Thoracic aorta (tissue), 2 donors: ENCODE measurements around the gene MAGI1. TPM values are rescaled to one million over a fixed set of nuclear protein-coding genes. Genes with fewer than 3 reads are reported as not detected.
"Not testable (repeated sequence)": the region's sequence is repeated elsewhere in the genome, so short reads cannot be mapped to it uniquely, and the experiment has no call there.

Experiments
- ATAC-seq: fragments of 150-250 bp; one replicate; pipeline ENCODE4 v1.8.0; 2017; ENCODE audit warnings: low read depth; ENCODE audit not compliant: insufficient number of reproducible peaks, low FRiP score
- DNase-seq: peaks from one replicate; pipeline ENCODE4 v3.0.0-alpha.2; 2020; ENCODE audit warnings: low spot score
- H3K27ac ChIP-seq, 2 donors: fragments of 200-600 bp; sonication (generic); 1 replicate in 1 of 2; 2 replicates in 1 of 2; pipeline ENCODE4 v1.5.1; 2016; ENCODE audit warnings: mild to moderate bottlenecking in 2 of 2, moderate library complexity in 2 of 2
- H3K27me3 ChIP-seq: fragments of 200-600 bp; sonication (generic); replicated peaks from 2 replicates; pipeline ENCODE4 v1.6.0; 2016; ENCODE audit warnings: mild to moderate bottlenecking; ENCODE audit not compliant: insufficient read depth
- H3K36me3 ChIP-seq: fragments of 200-600 bp; sonication (generic); one replicate; pipeline ENCODE4 v1.5.1; 2016
- H3K4me1 ChIP-seq, 2 donors: fragments of 200-600 bp; sonication (generic); 1 replicate in 1 of 2; 2 replicates in 1 of 2; pipeline versions ENCODE4 v1.5.1 to v1.6.0; 2016; ENCODE audit warnings: low read depth in 2 of 2, mild to moderate bottlenecking in 1 of 2; ENCODE audit not compliant: control insufficient read depth in 1 of 2
- H3K4me3 ChIP-seq: fragments of 200-600 bp; sonication (generic); 2 replicates; pipeline ENCODE4 v1.5.1; 2016; ENCODE audit warnings: mild to moderate bottlenecking
- H3K9me3 ChIP-seq: fragments of 200-600 bp; sonication (generic); 2 replicates; pipeline ENCODE4 v1.5.1; 2016
- total RNA-seq, 2 donors: library from RNA; depleted of rRNA; stranded (reverse); fragments of >200 nt; gene quantifications; one replicate each; pipeline versions ENCODE4 v1.1.0 to v1.2.3, GENCODE V29; 2016
- TF ChIP-seq, protein P1 (sequence below): fragments of 200-600 bp; sonication (generic); IDR thresholded peaks from one replicate; pipeline ENCODE4 v1.5.1; 2019; ENCODE audit warnings: antibody characterized with exemption

MAGI1 gene
- total RNA-seq, 2 donors from 2014 or later: 48.2 to 88.5 TPM

DNA sequence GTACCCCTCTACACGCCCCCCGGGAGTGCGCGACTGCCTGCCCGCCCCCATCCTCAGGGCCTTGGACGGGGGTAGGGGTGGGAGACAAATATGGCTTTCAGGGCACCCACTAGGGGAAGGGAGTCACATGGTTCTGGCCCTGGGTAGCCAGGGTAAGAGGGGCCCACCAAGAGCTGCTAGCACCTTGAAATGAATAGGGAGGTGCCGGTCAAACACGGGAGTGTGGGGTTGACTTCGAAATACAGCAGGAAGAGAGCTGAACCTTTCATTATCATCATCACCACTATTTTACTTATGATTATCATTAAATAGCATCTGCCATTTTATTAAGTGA lies 489.1 kb downstream of the MAGI1 start:
- Histone ChIP-seq H3K27ac (peak overlapping the region; percentile 16 to 46), H3K4me1 (peaks cover 0 to 17% of the 10 kb centered on the region in 2 donors), H3K27me3 (no peaks in the 10 kb centered on the region), H3K4me3 (peak overlapping the region; percentile 78), H3K36me3 (no peaks in the 10 kb centered on the region), H3K9me3 (no peaks in the 10 kb centered on the region)
- TF ChIP-seq, protein P1, sequence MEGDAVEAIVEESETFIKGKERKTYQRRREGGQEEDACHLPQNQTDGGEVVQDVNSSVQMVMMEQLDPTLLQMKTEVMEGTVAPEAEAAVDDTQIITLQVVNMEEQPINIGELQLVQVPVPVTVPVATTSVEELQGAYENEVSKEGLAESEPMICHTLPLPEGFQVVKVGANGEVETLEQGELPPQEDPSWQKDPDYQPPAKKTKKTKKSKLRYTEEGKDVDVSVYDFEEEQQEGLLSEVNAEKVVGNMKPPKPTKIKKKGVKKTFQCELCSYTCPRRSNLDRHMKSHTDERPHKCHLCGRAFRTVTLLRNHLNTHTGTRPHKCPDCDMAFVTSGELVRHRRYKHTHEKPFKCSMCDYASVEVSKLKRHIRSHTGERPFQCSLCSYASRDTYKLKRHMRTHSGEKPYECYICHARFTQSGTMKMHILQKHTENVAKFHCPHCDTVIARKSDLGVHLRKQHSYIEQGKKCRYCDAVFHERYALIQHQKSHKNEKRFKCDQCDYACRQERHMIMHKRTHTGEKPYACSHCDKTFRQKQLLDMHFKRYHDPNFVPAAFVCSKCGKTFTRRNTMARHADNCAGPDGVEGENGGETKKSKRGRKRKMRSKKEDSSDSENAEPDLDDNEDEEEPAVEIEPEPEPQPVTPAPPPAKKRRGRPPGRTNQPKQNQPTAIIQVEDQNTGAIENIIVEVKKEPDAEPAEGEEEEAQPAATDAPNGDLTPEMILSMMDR: no peak
- DNase-seq: no peak
- no peak for ATAC-seq

DNA sequence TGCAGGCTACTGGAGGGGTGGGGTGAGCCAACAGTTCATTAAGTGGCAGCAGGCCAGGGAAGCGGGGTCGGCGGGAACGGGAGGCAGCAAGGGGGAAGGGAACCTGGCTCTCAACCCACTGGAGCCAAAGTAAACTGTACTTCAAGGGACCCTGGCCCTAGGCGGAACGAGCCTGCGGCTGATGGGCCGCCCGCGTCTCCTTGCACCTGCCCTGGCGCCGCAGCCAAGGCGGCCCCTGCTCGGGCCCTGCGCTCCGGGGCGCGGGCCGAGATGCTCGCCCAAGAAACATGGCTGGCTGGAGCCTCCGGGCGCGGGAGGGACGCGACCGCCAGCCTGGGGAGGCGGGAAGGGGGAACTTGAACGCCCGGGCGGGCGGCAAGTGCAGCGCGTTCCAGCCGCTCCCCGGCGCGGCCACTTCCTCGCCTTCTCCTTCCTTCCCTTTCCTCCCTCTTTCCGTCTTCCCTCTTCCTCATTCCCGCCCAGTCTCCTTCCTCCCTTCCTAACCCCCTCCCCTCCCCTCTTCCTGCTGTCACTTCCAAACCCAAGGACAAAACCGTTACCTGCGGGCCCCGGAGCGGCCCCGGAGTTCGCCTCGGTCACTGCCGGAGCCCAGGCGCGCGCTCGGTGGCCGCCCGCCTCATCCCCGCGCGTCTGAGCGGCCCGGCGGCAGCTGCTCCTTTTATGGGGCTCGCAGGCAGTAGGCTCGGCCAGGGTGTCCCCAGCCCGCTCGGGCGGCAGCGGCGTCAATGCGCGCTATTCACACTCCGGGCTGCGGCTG lies 489.7 kb downstream of the MAGI1 start:
- Histone ChIP-seq H3K27ac (peak overlapping the region; percentile 16 to 46), H3K9me3 (no peaks in the 10 kb centered on the region)

DNA sequence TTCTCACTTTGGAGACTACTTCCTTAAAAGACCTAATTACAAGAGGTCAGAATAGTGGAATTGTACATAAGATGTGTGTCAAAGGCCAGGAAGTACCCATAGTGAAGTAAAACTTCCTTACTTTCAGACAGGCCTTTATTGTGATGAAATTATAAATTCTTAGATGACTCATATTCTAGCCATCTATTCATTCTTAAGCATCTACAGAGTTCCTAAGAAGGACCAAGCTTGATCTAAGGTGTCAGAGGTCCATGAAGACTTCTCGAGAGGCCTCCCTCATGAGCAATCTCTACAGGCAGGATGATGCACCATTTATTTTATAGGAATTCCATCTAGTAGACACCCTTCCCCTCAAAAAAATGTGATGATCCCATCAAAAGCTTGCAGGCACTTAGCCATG lies 493.3 kb downstream of the MAGI1 start:
- Histone ChIP-seq H3K27me3 (no peaks in the 10 kb centered on the region), H3K36me3 (no peaks in the 10 kb centered on the region), H3K4me3 (no peak overlapping the region), H3K4me1 (peaks cover 0 to 17% of the 10 kb centered on the region in 2 donors), H3K27ac (no peak overlapping the region), H3K9me3 (no peaks in the 10 kb centered on the region)
- TF ChIP-seq, protein P1: no peak
- DNase-seq (no peak), ATAC-seq (no peak)

More for the DNA sequence above, 489.7 kb downstream of the MAGI1 start:
- ATAC-seq (no peak), DNase-seq (no peak)
- peak overlapping the region; percentile 78 for H3K4me3 ChIP-seq
- H3K36me3 ChIP-seq: no peaks in the 10 kb centered on the region
- H3K27me3 ChIP-seq: no peaks in the 10 kb centered on the region
- TF ChIP-seq, protein P1: no peak
- peaks cover 0 to 17% of the 10 kb centered on the region in 2 donors for H3K4me1 ChIP-seq

DNA sequence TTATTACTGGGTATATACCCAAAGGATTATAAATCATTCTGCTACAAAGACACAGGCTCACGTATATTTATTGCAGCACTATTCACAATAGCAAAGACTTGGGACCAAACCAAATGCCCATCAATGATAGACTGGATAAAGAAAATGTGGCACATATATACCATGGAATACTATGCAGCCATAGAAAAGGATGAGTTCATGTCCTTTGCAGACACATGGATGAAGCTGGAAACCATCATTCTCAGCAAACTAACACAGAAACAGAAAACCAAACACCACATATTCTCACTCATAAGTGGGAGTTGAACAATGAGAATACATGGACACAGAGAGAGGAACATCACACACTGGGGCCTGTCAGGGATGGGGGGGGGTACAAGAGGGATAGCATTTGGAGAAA lies 495.3 kb downstream of the MAGI1 start:
- H3K4me1 ChIP-seq, H3K27ac ChIP-seq, H3K4me3 ChIP-seq, H3K36me3 ChIP-seq, DNase-seq, H3K27me3 ChIP-seq, H3K9me3 ChIP-seq, ATAC-seq: not testable (repeated sequence)

DNA sequence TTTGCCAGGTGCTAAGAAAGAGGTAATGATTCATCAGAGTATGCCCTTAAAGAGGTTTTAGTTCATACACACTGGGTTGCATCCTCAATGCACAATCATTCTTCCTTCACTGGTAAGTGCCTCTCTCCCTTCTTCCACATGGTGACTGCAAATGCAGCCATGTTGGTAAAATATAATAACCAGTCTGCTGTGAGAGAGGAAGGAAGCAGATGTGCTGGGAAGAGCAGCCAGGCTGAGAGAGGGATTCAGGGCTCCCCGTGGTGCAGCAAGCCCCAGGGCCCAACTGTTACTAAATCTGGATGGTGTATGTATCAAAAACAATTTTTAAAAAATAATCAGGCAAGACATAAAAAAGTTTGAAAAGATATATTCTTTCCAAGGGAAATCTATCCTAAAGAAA lies 498.1 kb downstream of the MAGI1 start:
- H3K4me1 ChIP-seq: peaks cover 0 to 9% of the 10 kb centered on the region in 2 donors
- no peak for DNase-seq
- no peak overlapping the region for H3K27ac ChIP-seq
- H3K9me3 ChIP-seq: no peaks in the 10 kb centered on the region
- no peaks in the 10 kb centered on the region for H3K27me3 ChIP-seq
- TF ChIP-seq, protein P1: no peak
- ATAC-seq: no peak
- H3K4me3 ChIP-seq: no peak overlapping the region
- no peaks in the 10 kb centered on the region for H3K36me3 ChIP-seq

DNA sequence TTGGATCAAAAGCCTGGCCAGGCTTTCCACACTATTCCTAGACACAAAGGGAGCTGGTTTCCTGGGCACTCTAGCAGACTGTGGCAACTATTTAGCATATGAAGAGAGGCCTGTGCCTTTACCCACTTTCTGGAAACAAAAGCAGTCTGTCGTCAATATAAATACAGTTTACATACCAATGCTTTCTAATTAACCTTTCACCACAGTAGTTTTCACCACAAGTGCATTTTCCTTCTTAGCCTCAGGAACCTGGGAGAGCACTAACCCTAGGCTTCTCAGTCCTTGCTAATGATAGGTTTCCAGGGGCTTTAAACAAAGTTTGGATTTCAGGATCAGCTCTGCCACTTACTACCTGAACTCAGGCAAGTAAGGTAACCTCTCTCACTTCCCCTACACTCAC lies 499.1 kb downstream of the MAGI1 start:
- Histone ChIP-seq H3K4me3 (no peak overlapping the region), H3K4me1 (peaks cover 0 to 20% of the 10 kb centered on the region in 2 donors), H3K27me3 (no peaks in the 10 kb centered on the region), H3K36me3 (no peaks in the 10 kb centered on the region), H3K27ac (no peak overlapping the region), H3K9me3 (no peaks in the 10 kb centered on the region)
- TF ChIP-seq, protein P1: no peak
- DNase-seq (no peak), ATAC-seq (no peak)
